Type B pancreatic cell (in vitro differentiated cells): ENCODE results near the gene STEAP3. TPM values are rescaled to one million over a fixed set of nuclear protein-coding genes. Genes with fewer than 3 reads are reported as not detected.

Experiments used
- DNase-seq: peaks from one replicate; pipeline ENCODE4 v3.0.0; 2021; ENCODE audit warnings: mixed read lengths; ENCODE audit not compliant: unreplicated experiment; ENCODE audit errors: extremely low spot score
- H3K27ac Mint-ChIP-seq: 2 replicates; pipeline ENCODE4 v1.8.0; 2021; ENCODE audit warnings: mild to moderate bottlenecking, mixed read lengths
- H3K27me3 Mint-ChIP-seq: 2 replicates; pipeline ENCODE4 v1.8.0; 2021; ENCODE audit warnings: mixed read lengths
- H3K36me3 Mint-ChIP-seq: 2 replicates; pipeline ENCODE4 v1.8.0; 2021; ENCODE audit warnings: mixed read lengths
- H3K4me1 Mint-ChIP-seq: one replicate; pipeline ENCODE4 v1.8.0; 2021; ENCODE audit warnings: mixed read lengths; ENCODE audit not compliant: unreplicated experiment
- H3K4me3 Mint-ChIP-seq: 2 replicates; pipeline ENCODE4 v1.8.0; 2021; ENCODE audit warnings: mild to moderate bottlenecking, mixed read lengths
- H3K9me3 Mint-ChIP-seq: 2 replicates; pipeline ENCODE4 v1.8.0; 2021; ENCODE audit warnings: mixed read lengths
- CTCF ChIP-seq: fragments of 200-600 bp; sonication (generic); conservative IDR thresholded peaks from 2 replicates; pipeline ENCODE4 v1.5.0; 2021; ENCODE audit warnings: antibody characterized with exemption, mild to moderate bottlenecking
- total RNA-seq: library from RNA; stranded (reverse); gene quantifications from 2 replicates; pipeline ENCODE4 v1.2.1, GENCODE V29; 2021; ENCODE audit warnings: low replicate concordance

The STEAP3 gene
- total RNA-seq, 1 donor from 2014 or later, result 19.0 TPM

- no peaks in the 10 kb centered on the region for H3K9me3 Mint-ChIP-seq
- H3K4me1 Mint-ChIP-seq, result peaks cover 21% of the 10 kb centered on the region
- no peaks in the 10 kb centered on the region for H3K27me3 Mint-ChIP-seq
- TF ChIP-seq CTCF, result no peak
- no peak for DNase-seq
- no peak overlapping the region for H3K4me3 Mint-ChIP-seq
- H3K27ac Mint-ChIP-seq, result no peak overlapping the region
- no peaks in the 10 kb centered on the region for H3K36me3 Mint-ChIP-seq
Measured at GRCh38 chr2:119232666-119232993, 9.0 kb downstream of the STEAP3 start.

GRCh38 chr2:119233326-119234020, 9.8 kb downstream of the STEAP3 start:
- Mint-ChIP-seq H3K9me3 (no peaks in the 10 kb centered on the region), H3K4me3 (no peak overlapping the region), H3K4me1 (peaks cover 21% of the 10 kb centered on the region), H3K36me3 (no peaks in the 10 kb centered on the region), H3K27me3 (no peaks in the 10 kb centered on the region), H3K27ac (no peak overlapping the region)
- TF ChIP-seq CTCF, result no peak
- DNase-seq, result no peak

GRCh38 chr2:119234021-119235019, 10.7 kb downstream of the STEAP3 start:
- H3K4me1 Mint-ChIP-seq, result peaks cover 21% of the 10 kb centered on the region
- no peaks in the 10 kb centered on the region for H3K9me3 Mint-ChIP-seq
- H3K27me3 Mint-ChIP-seq, result no peaks in the 10 kb centered on the region
- DNase-seq, result no peak
- no peak overlapping the region for H3K27ac Mint-ChIP-seq
- TF ChIP-seq CTCF, result peak; percentile 65
- no peaks in the 10 kb centered on the region for H3K36me3 Mint-ChIP-seq
- no peak overlapping the region for H3K4me3 Mint-ChIP-seq

- peaks cover 21% of the 10 kb centered on the region for H3K4me1 Mint-ChIP-seq
Measured at GRCh38 chr2:119236796-119237195, 13.2 kb downstream of the STEAP3 start.

More at GRCh38 chr2:119236796-119237195, 13.2 kb downstream of the STEAP3 start:
- DNase-seq, result no peak
- H3K36me3 Mint-ChIP-seq, result no peaks in the 10 kb centered on the region
- no peaks in the 10 kb centered on the region for H3K9me3 Mint-ChIP-seq
- no peak overlapping the region for H3K27ac Mint-ChIP-seq
- H3K4me3 Mint-ChIP-seq, result no peak overlapping the region
- H3K27me3 Mint-ChIP-seq, result no peaks in the 10 kb centered on the region
- TF ChIP-seq CTCF, result no peak
